GM12878 (cell line): ENCODE data around the gene EFNA3. TPM values are rescaled to one million over a fixed set of nuclear protein-coding genes. Genes with fewer than 3 reads are reported as not detected.

Experiments used
- ATAC-seq: fragments of 200-7000 bp; cut with Tn5 transposase; 3 replicates; pipeline ENCODE4 v1.9.1; 2020; ENCODE audit warnings: mild to moderate bottlenecking, moderate library complexity
- BruUV-seq: library from RNA; stranded (reverse); fragments of 400-500 nt; replicated peaks from 2 replicates; lab custom pipeline; 2021; lab: Mats Ljungman, UMichigan
- CTCF ChIA-PET: fragments of 300-600 bp; sonication (Branson Sonifier 250); formaldehyde crosslinking; extraction: SDS; loops from one replicate; lab custom pipeline; 2021; ENCODE audit warnings: inconsistent platforms; lab: Yijun Ruan, JAX
- POLR2A ChIA-PET: fragments of 350-600 bp; formaldehyde crosslinking; extraction: SDS; loops from one replicate; lab custom pipeline; 2021; ENCODE audit warnings: inconsistent platforms; lab: Charles Lee
- RAD21 ChIA-PET: fragments of 300-600 bp; sonication (Branson Sonifier 250); formaldehyde crosslinking; loops from one replicate; lab custom pipeline; 2023; ENCODE audit warnings: antibody characterized with exemption; ENCODE audit not compliant: unreplicated experiment; lab: Charles Lee
- SMC1A ChIA-PET: fragments of 300-600 bp; sonication (Branson Sonifier 250); formaldehyde crosslinking; loops from one replicate; lab custom pipeline; 2023; ENCODE audit not compliant: unreplicated experiment, uncharacterized antibody; lab: Charles Lee
- DNase-seq: peaks from one replicate; pipeline ENCODE4 v3.0.0-alpha.2; 2011; ENCODE audit warnings: low read depth, low spot score
- FAIRE-seq: peaks from 3 replicates; lab custom pipeline; 2011; peaks lifted over from hg19 to GRCh38; lab: Jason Lieb, UNC
- H2AFZ ChIP-seq: 2 replicates; pipeline ENCODE4 v1.6.0; 2011; ENCODE audit warnings: low read depth, low read length, control low read depth; ENCODE audit not compliant: control insufficient read depth
- H3K27ac ChIP-seq: 2 replicates; pipeline ENCODE4 v1.5.1; 2011; ENCODE audit warnings: control low read depth; ENCODE audit not compliant: control insufficient read depth, insufficient read depth
- H3K27me3 ChIP-seq, 2 experiments: replicated peaks in 1 of 2; 2 replicates each; pipeline versions ENCODE4 v1.6.0 to v1.6.1; 2011; ENCODE audit warnings: low read length in 1 of 2; ENCODE audit not compliant: control insufficient read depth in 2 of 2, insufficient read depth in 2 of 2
- H3K36me3 ChIP-seq, 2 experiments: 2 replicates each; pipeline ENCODE4 v1.5.1; 2011; ENCODE audit warnings: low read length in 1 of 2; ENCODE audit not compliant: control insufficient read depth in 2 of 2, insufficient read depth in 2 of 2
- H3K4me1 ChIP-seq: 2 replicates; pipeline ENCODE4 v1.6.1; 2011; ENCODE audit warnings: mild to moderate bottlenecking, low read length, moderate library complexity, mixed read lengths; ENCODE audit not compliant: control insufficient read depth, insufficient read depth
- H3K4me2 ChIP-seq: 2 replicates; pipeline ENCODE4 v1.6.0; 2011; ENCODE audit warnings: control low read depth; ENCODE audit not compliant: control insufficient read depth, insufficient read depth
- H3K4me3 ChIP-seq: fragments of 200-600 bp; sonication (generic); 2 replicates; pipeline ENCODE4 v1.5.1; 2016
- H3K79me2 ChIP-seq: 2 replicates; pipeline ENCODE4 v1.6.0; 2011; ENCODE audit warnings: low read length; ENCODE audit not compliant: control insufficient read depth, insufficient read depth
- H3K9ac ChIP-seq: 2 replicates; pipeline ENCODE4 v1.8.0; 2011; ENCODE audit warnings: low read length, control low read depth, mixed read lengths; ENCODE audit not compliant: control insufficient read depth, insufficient read depth
- H3K9me3 ChIP-seq: replicated peaks from 3 replicates; pipeline ENCODE4 v1.5.1; 2011; ENCODE audit warnings: mild to moderate bottlenecking, low read length; ENCODE audit not compliant: control insufficient read depth, insufficient read depth
- H4K20me1 ChIP-seq: 2 replicates; pipeline ENCODE4 v1.6.0; 2011; ENCODE audit not compliant: control insufficient read depth, insufficient read depth
- ATF2 ChIP-seq: IDR thresholded peaks from 2 replicates; pipeline ENCODE4 v1.6.1; 2012; ENCODE audit warnings: low read length, inconsistent platforms
- BCL11A ChIP-seq: IDR thresholded peaks from 2 replicates; pipeline ENCODE4 v1.6.1; 2011; ENCODE audit warnings: low read depth, low read length
- CEBPZ ChIP-seq: fragments of 150-350 bp; IDR thresholded peaks from 2 replicates; pipeline ENCODE4 v1.6.1; 2016; ENCODE audit warnings: low read depth, low read length
- E2F4 ChIP-seq: IDR thresholded peaks from 2 replicates; pipeline ENCODE4 v1.6.1; 2012; ENCODE audit warnings: low read depth, low read length, improper control_type of control experiment
- HDAC6 ChIP-seq: fragments of 200-600 bp; sonication (generic); IDR thresholded peaks from one replicate; pipeline ENCODE4 v1.8.0; 2017; ENCODE audit warnings: antibody characterized with exemption; ENCODE audit not compliant: unreplicated experiment
- HSF1 ChIP-seq: fragments of 150-350 bp; IDR thresholded peaks from 2 replicates; pipeline ENCODE4 v1.6.1; 2014; ENCODE audit warnings: mild to moderate bottlenecking, low read depth, low read length
- MXI1 ChIP-seq: fragments of 150-350 bp; IDR thresholded peaks from 2 replicates; pipeline ENCODE4 v1.6.1; 2011; ENCODE audit warnings: low read depth, mild to moderate bottlenecking, inconsistent platforms, low read length, improper control_type of control experiment
- NBN ChIP-seq: fragments of 450-650 bp; IDR thresholded peaks from 2 replicates; pipeline ENCODE4 v1.6.1; 2016
- RELA ChIP-seq: fragments of 450-650 bp; IDR thresholded peaks from 2 replicates; pipeline ENCODE4 v1.8.0; 2014; ENCODE audit warnings: borderline replicate concordance; ENCODE audit not compliant: partially characterized antibody
- STAT1 ChIP-seq: fragments of 450-650 bp; conservative IDR thresholded peaks from 2 replicates; pipeline ENCODE4 v1.6.1; 2014; ENCODE audit warnings: antibody characterized with exemption, mild to moderate bottlenecking
- TCF7 ChIP-seq: IDR thresholded peaks from 2 replicates; pipeline ENCODE4 v1.6.1; 2014; ENCODE audit warnings: antibody characterized with exemption, borderline replicate concordance
- ZNF622 ChIP-seq: fragments of 450-650 bp; IDR thresholded peaks from 2 replicates; pipeline ENCODE4 v1.6.1; 2017; ENCODE audit warnings: mild to moderate bottlenecking, inconsistent platforms
- WGBS: methylation state at CpG from one replicate; pipeline ENCODE4 v1.1.6; 2016; ENCODE audit warnings: low lambda C conversion rate; ENCODE audit not compliant: insufficient replicate concordance, insufficient coverage; ENCODE audit errors: missing lambda C conversion rate; 5-methylcytosine and 5-hydroxymethylcytosine counted together
- in situ Hi-C: fragments of 300-500 bp; cut with MboI; formaldehyde crosslinking; loops from 9 replicates; pipeline ENCODE4 v1.14.3; 2018; ENCODE audit warnings: mixed read lengths
- intact Hi-C: fragments of 100-400 bp; cut with micrococcal nuclease; formaldehyde crosslinking; loops from one replicate; pipeline ENCODE4 v1.14.2; 2022; ENCODE audit not compliant: unreplicated experiment
- polyA plus RNA-seq, 11 experiments: library from polyadenylated mRNA; depleted of rRNA in 4 of 11; unstranded in 6 of 11; stranded (reverse) in 5 of 11; fragments of >200 nt; fragmentation: Nextera tagmentation in 4 of 11; fragmentation: Illumina TruSeq in 1 of 11; extraction: Ambion mirVana in 4 of 11; extraction: Trizol in 1 of 11; gene quantifications; 1 replicate in 1 of 11; 2 replicates in 10 of 11; pipeline versions ENCODE4 v1.2.1 to v1.2.3, GENCODE V29; 2011 to 2016; ENCODE audit warnings: inconsistent platforms in 2 of 11, missing spikeins in 2 of 11, low read depth in 1 of 11
- total RNA-seq, 4 experiments: library from RNA; depleted of rRNA in 3 of 4; stranded (reverse); fragments of >200 nt in 3 of 4; fragmentation: Illumina TruSeq in 1 of 4; extraction: Trizol in 1 of 4; gene quantifications; 2 replicates each; pipeline versions ENCODE4 v1.2.1 to v1.2.3, GENCODE V29; 2013 to 2021

The EFNA3 gene
- total and polyA plus RNA-seq, 10 of the 15 experiments (the other 5 are each of a cell fraction or from before 2014, with no cell fraction given) = 0.08 to 5.4 (median 1.1) TPM

- Histone ChIP-seq H4K20me1 (no peaks in the 10 kb centered on the region), H3K9ac (no peak overlapping the region), H3K27me3 (no peaks in the 10 kb centered on the region; a peak in 2 of 4 replicates), H3K79me2 (no peaks in the 10 kb centered on the region), H3K9me3 (no peaks in the 10 kb centered on the region), H3K4me1 (no peaks in the 10 kb centered on the region), H3K4me3 (no peak overlapping the region), H3K27ac (no peak overlapping the region), H3K36me3 (no peaks in the 10 kb centered on the region), H2AFZ (no peak overlapping the region), H3K4me2 (no peak overlapping the region)
- ChIA-PET POLR2A (no interaction called here), CTCF (no interaction called here), SMC1A (no interaction called here), RAD21 (no interaction called here)
- BruUV-seq = no TSS peak
- in situ Hi-C loops = no loop called here
- FAIRE-seq (no peak), DNase-seq (no peak), ATAC-seq (no peak)
- no peak for TF ChIP-seq E2F4
- TF ChIP-seq NBN = no peak
- no peak for TF ChIP-seq HDAC6
- TF ChIP-seq HSF1 = no peak
- TF ChIP-seq TCF7 = no peak
- TF ChIP-seq MXI1 = no peak
- TF ChIP-seq RELA = no peak
- no peak for TF ChIP-seq BCL11A
- no peak for TF ChIP-seq STAT1
- TF ChIP-seq ATF2 = no peak
- no peak for TF ChIP-seq CEBPZ
- no peak for TF ChIP-seq ZNF622
- intact Hi-C loops = no loop called here
- WGBS = 66% methylated on average over 15 of the region's 16 CpGs
These were observed 49.0 kb upstream of the EFNA3 start for GRCh38 chr1:155029513-155030242.
